Measurements from ENCODE around the gene IL1RAPL1.
"Not testable (repeated sequence)": the region's sequence is repeated elsewhere in the genome, so short reads cannot be mapped to it uniquely, and the experiment has no call there.

The IL1RAPL1 gene

GRCh38 chrX:28628120-28628519 is 40.9 kb downstream of the IL1RAPL1 start:
- DNase-seq (ENCODE audit: low read depth) = no peak

- no peak for DNase-seq (ENCODE audit: low read depth)
Measured at GRCh38 chrX:28638775-28639174, 51.5 kb downstream of the IL1RAPL1 start.

- no peak for DNase-seq (ENCODE audit: low read depth)
Measured at GRCh38 chrX:28639451-28639850, 52.2 kb downstream of the IL1RAPL1 start.

GRCh38 chrX:28649541-28649940 is 62.3 kb downstream of the IL1RAPL1 start:
- no peak for DNase-seq (ENCODE audit: low read depth)

GRCh38 chrX:28651186-28651585 is 63.9 kb downstream of the IL1RAPL1 start:
- DNase-seq (ENCODE audit: low read depth) = no peak

- no peak for DNase-seq (ENCODE audit: low read depth)
Measured at GRCh38 chrX:28659269-28659668, 72.0 kb downstream of the IL1RAPL1 start.

- DNase-seq (ENCODE audit: low read depth) = no peak
Measured at GRCh38 chrX:28665778-28666177, 78.5 kb downstream of the IL1RAPL1 start.

GRCh38 chrX:28668303-28668702 is 81.1 kb downstream of the IL1RAPL1 start:
- no peak for DNase-seq (ENCODE audit: low read depth)

GRCh38 chrX:28668957-28669356 is 81.7 kb downstream of the IL1RAPL1 start:
- DNase-seq (ENCODE audit: low read depth) = no peak

- DNase-seq (ENCODE audit: low read depth) = no peak
Measured at GRCh38 chrX:28670074-28670473, 82.8 kb downstream of the IL1RAPL1 start.

- no peak for DNase-seq (ENCODE audit: low read depth)
Measured at GRCh38 chrX:28675173-28675572, 87.9 kb downstream of the IL1RAPL1 start.

- no peak for DNase-seq (ENCODE audit: low read depth)
Measured at GRCh38 chrX:28693101-28693500, 105.9 kb downstream of the IL1RAPL1 start.

GRCh38 chrX:28697732-28698131 is 110.5 kb downstream of the IL1RAPL1 start:
- no peak for DNase-seq (ENCODE audit: low read depth)

GRCh38 chrX:28701222-28701621 is 114.0 kb downstream of the IL1RAPL1 start:
- DNase-seq (ENCODE audit: low read depth) = no peak

GRCh38 chrX:28706964-28707363 is 119.7 kb downstream of the IL1RAPL1 start:
- DNase-seq (ENCODE audit: low read depth) = no peak

- no peak for DNase-seq (ENCODE audit: low read depth)
Measured at GRCh38 chrX:28709421-28709820, 122.2 kb downstream of the IL1RAPL1 start.

GRCh38 chrX:28717864-28718263 is 130.6 kb downstream of the IL1RAPL1 start:
- no peak for DNase-seq (ENCODE audit: low read depth)

- no peak for DNase-seq (ENCODE audit: low read depth)
Measured at GRCh38 chrX:28718450-28718849, 131.2 kb downstream of the IL1RAPL1 start.

GRCh38 chrX:28719620-28720019 is 132.4 kb downstream of the IL1RAPL1 start:
- no peak for DNase-seq (ENCODE audit: low read depth)

- no peak for DNase-seq (ENCODE audit: low read depth)
Measured at GRCh38 chrX:28752330-28752729, 165.1 kb downstream of the IL1RAPL1 start.

- no peak for DNase-seq (ENCODE audit: low read depth)
Measured at GRCh38 chrX:28756175-28756574, 168.9 kb downstream of the IL1RAPL1 start.

GRCh38 chrX:28756647-28757046 is 169.4 kb downstream of the IL1RAPL1 start:
- DNase-seq (ENCODE audit: low read depth) = no peak

GRCh38 chrX:28757290-28757689 is 170.0 kb downstream of the IL1RAPL1 start:
- DNase-seq (ENCODE audit: low read depth) = no peak

GRCh38 chrX:28766561-28766960 is 179.3 kb downstream of the IL1RAPL1 start:
- DNase-seq (ENCODE audit: low read depth) = not testable (repeated sequence)

GRCh38 chrX:28773807-28774206 is 186.6 kb downstream of the IL1RAPL1 start:
- no peak for DNase-seq (ENCODE audit: low read depth)
